ENCODE measurements around the gene SPANXN2. TPM values are rescaled to one million over a fixed set of nuclear protein-coding genes. Genes with fewer than 3 reads are reported as not detected.

Gene SPANXN2
- total RNA-seq, 2 experiments from 2014 or later, result not detected

Other genes starting within 250 kb of the SPANXN2 start
- gene SPANXN3, start 203.3 kb downstream of the SPANXN2 start, total RNA-seq, result not detected
- gene SLITRK4, start 84.7 kb downstream of the SPANXN2 start, total RNA-seq, result not detected
- gene UBE2NL, start 163.3 kb upstream of the SPANXN2 start, total RNA-seq, result not detected

All from activated CD4-positive, alpha-beta memory T cell treated with anti-CD3 and anti-CD28 coated beads, Interleukin-2, amount 10 ng/mL, durations not matched to agents 7 days and 5 days (primary cell).